Mesendoderm (in vitro differentiated cells): Measurements from ENCODE around the gene GPHA2.
A peak's percentile ranks its signal among the peaks of the same experiment; 100 is the strongest.

ENCODE experiments used
- DNase-seq: peaks from one replicate; pipeline ENCODE4 v3.0.0; 2013
- H2AK5ac ChIP-seq: 2 replicates; pipeline ENCODE4 v1.6.1; 2013; ENCODE audit warnings: low read length, inconsistent platforms
- H2BK120ac ChIP-seq: 2 replicates; pipeline ENCODE4 v1.6.1; 2013; ENCODE audit warnings: low read depth, mild to moderate bottlenecking, low read length, moderate library complexity, mixed read lengths
- H2BK15ac ChIP-seq: replicated peaks from 2 replicates; pipeline ENCODE4 v1.6.1; 2013; ENCODE audit warnings: low read depth, mild to moderate bottlenecking, moderate library complexity
- H2BK5ac ChIP-seq: 2 replicates; pipeline ENCODE4 v1.6.1; 2013; ENCODE audit warnings: low read length, inconsistent platforms
- H3K18ac ChIP-seq: 2 replicates; pipeline ENCODE4 v1.6.1; 2013; ENCODE audit warnings: mild to moderate bottlenecking, low read length, mixed read lengths
- H3K23ac ChIP-seq: one replicate; pipeline ENCODE4 v1.6.1; 2013; ENCODE audit warnings: low read length
- H3K27ac ChIP-seq: 2 replicates; pipeline ENCODE4 v1.5.1; 2013; ENCODE audit warnings: low read depth, mild to moderate bottlenecking, inconsistent platforms, low read length, moderate library complexity
- H3K27me3 ChIP-seq: 2 replicates; pipeline ENCODE4 v1.6.1; 2013; ENCODE audit warnings: low read length, control low read depth, mild to moderate bottlenecking, inconsistent platforms; ENCODE audit not compliant: insufficient read depth, poor library complexity
- H3K36me3 ChIP-seq: 2 replicates; pipeline ENCODE4 v1.6.1; 2013; ENCODE audit warnings: low read length, inconsistent platforms; ENCODE audit not compliant: control insufficient read depth, insufficient read depth
- H3K4ac ChIP-seq: one replicate; pipeline ENCODE4 v1.6.1; 2013; ENCODE audit warnings: low read depth, mild to moderate bottlenecking, low read length, moderate library complexity
- H3K4me1 ChIP-seq: 2 replicates; pipeline ENCODE4 v1.6.1; 2013; ENCODE audit warnings: low read depth, low read length, inconsistent platforms; ENCODE audit not compliant: control insufficient read depth
- H3K4me2 ChIP-seq: 2 replicates; pipeline ENCODE4 v1.6.1; 2013; ENCODE audit warnings: low read length
- H3K4me3 ChIP-seq: 2 replicates; pipeline ENCODE4 v1.5.1; 2013; ENCODE audit warnings: mild to moderate bottlenecking, low read length
- H3K56ac ChIP-seq: one replicate; pipeline ENCODE4 v1.6.1; 2013; ENCODE audit warnings: low read length
- H3K79me1 ChIP-seq: 2 replicates; pipeline ENCODE4 v1.6.1; 2013; ENCODE audit warnings: low read length, inconsistent platforms
- H3K79me2 ChIP-seq: 2 replicates; pipeline ENCODE4 v1.6.1; 2013; ENCODE audit warnings: mild to moderate bottlenecking, low read length; ENCODE audit not compliant: control insufficient read depth, insufficient read depth
- H3K9ac ChIP-seq: 2 replicates; pipeline ENCODE4 v1.6.1; 2013; ENCODE audit warnings: low read length, inconsistent platforms
- H4K5ac ChIP-seq: one replicate; pipeline ENCODE4 v1.6.1; 2013; ENCODE audit warnings: low read length
- H4K8ac ChIP-seq: one replicate; pipeline ENCODE4 v1.6.1; 2013; ENCODE audit warnings: low read depth, mild to moderate bottlenecking, control low read depth, low read length, moderate library complexity
- WGBS: extraction: QIAGEN DNeasy Blood & Tissue Kit; methylation state at CpG from one replicate; pipeline ENCODE4 v1.1.7; 2013; ENCODE audit warnings: low lambda C conversion rate, missing lambda C conversion rate; ENCODE audit not compliant: insufficient coverage; ENCODE audit errors: extremely low coverage; 5-methylcytosine and 5-hydroxymethylcytosine counted together

The GPHA2 gene

DNA sequence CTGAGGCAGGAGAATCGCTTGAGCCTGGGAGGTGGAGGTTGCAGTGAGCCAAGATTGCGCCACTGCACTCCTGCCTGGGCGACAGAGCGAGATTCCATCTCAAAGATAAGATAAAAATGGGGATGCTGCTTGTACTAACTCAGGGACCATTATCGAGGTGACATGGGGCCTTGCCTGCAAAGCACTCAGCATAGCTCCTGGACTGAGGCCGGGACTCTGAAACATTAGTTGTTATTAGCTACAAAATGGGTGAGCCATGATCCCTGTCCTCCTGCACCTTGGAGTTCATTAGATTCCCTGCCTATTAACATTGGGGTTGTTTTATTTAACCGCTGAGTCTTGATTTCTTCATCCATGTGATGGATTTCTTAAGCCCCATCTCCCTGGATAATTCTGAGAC, 6.1 kb downstream of the GPHA2 start:
- Histone ChIP-seq H2BK120ac (no peak overlapping the region), H3K79me1 (no peaks in the 10 kb centered on the region), H4K8ac (no peak overlapping the region), H3K56ac (no peak overlapping the region), H2BK5ac (no peak overlapping the region), H3K4me1 (no peaks in the 10 kb centered on the region), H3K4ac (no peak overlapping the region), H3K23ac (no peak overlapping the region), H3K4me2 (no peak overlapping the region), H3K4me3 (no peak overlapping the region), H3K27me3 (no peaks in the 10 kb centered on the region), H3K79me2 (no peaks in the 10 kb centered on the region), H3K18ac (no peak overlapping the region), H2BK15ac (no peak overlapping the region), H3K27ac (no peak overlapping the region), H4K5ac (no peak overlapping the region), H3K9ac (no peak overlapping the region), H2AK5ac (no peak overlapping the region), H3K36me3 (no peaks in the 10 kb centered on the region)
- WGBS: no CpG with 5 or more reads among the region's 7 CpGs
- DNase-seq: no peak

GRCh38 chr11:64928957-64929356, 6.7 kb downstream of the GPHA2 start:
- Histone ChIP-seq H2BK15ac (no peak overlapping the region), H3K4me2 (no peak overlapping the region), H3K36me3 (no peaks in the 10 kb centered on the region), H2BK5ac (no peak overlapping the region), H3K23ac (no peak overlapping the region), H3K27ac (no peak overlapping the region), H4K8ac (no peak overlapping the region), H2BK120ac (no peak overlapping the region), H3K4ac (no peak overlapping the region), H3K18ac (no peak overlapping the region), H3K4me1 (no peaks in the 10 kb centered on the region), H3K27me3 (no peaks in the 10 kb centered on the region), H3K79me1 (no peaks in the 10 kb centered on the region), H3K4me3 (no peak overlapping the region), H3K79me2 (no peaks in the 10 kb centered on the region), H3K56ac (no peak overlapping the region), H2AK5ac (no peak overlapping the region), H3K9ac (no peak overlapping the region), H4K5ac (no peak overlapping the region)
- DNase-seq: no peak
- no CpG with 5 or more reads among the region's 2 CpGs for WGBS

DNA sequence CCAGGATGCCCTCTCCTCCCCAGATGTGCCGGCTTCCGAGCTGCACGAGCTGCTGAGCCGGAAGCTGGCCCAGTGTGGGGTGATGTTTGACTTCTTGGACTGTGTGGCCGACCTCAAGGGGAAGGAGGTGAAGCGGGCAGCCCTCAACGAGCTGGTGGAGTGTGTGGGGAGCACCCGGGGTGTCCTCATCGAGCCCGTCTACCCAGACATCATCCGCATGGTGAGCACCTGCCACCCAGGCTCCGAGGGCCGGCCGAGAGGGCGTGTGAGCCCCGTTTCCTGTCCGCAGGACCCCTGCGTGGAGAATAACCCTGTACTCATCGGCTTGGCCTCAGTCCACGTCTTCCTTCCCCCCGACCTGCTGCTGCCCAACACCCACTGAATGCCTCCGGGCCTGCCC, 9.0 kb downstream of the GPHA2 start:
- no peak overlapping the region for H3K9ac ChIP-seq
- H3K4me1 ChIP-seq: no peaks in the 10 kb centered on the region
- no peak overlapping the region for H3K18ac ChIP-seq
- no peak overlapping the region for H3K4me2 ChIP-seq
- H3K4me3 ChIP-seq: no peak overlapping the region
- no peaks in the 10 kb centered on the region for H3K79me1 ChIP-seq
- no peaks in the 10 kb centered on the region for H3K27me3 ChIP-seq
- H2AK5ac ChIP-seq: no peak overlapping the region
- no peak overlapping the region for H3K56ac ChIP-seq
- no peak overlapping the region for H4K5ac ChIP-seq
- no peaks in the 10 kb centered on the region for H3K36me3 ChIP-seq
- H2BK5ac ChIP-seq: no peak overlapping the region
- DNase-seq: no peak
- H3K79me2 ChIP-seq: no peaks in the 10 kb centered on the region
- H2BK15ac ChIP-seq: no peak overlapping the region
- H3K4ac ChIP-seq: no peak overlapping the region
- H4K8ac ChIP-seq: no peak overlapping the region
- no CpG with 5 or more reads among the region's 22 CpGs for WGBS
- H2BK120ac ChIP-seq: no peak overlapping the region
- no peak overlapping the region for H3K23ac ChIP-seq
- H3K27ac ChIP-seq: no peak overlapping the region

- Histone ChIP-seq H2BK120ac (no peak overlapping the region), H4K5ac (no peak overlapping the region), H3K4me3 (no peak overlapping the region), H3K27me3 (no peaks in the 10 kb centered on the region), H3K18ac (no peak overlapping the region), H3K23ac (no peak overlapping the region), H3K4me2 (no peak overlapping the region), H3K79me2 (no peaks in the 10 kb centered on the region), H3K4me1 (no peaks in the 10 kb centered on the region), H3K79me1 (no peaks in the 10 kb centered on the region), H3K9ac (no peak overlapping the region), H2AK5ac (no peak overlapping the region), H2BK5ac (no peak overlapping the region), H2BK15ac (no peak overlapping the region), H3K27ac (no peak overlapping the region), H3K36me3 (no peaks in the 10 kb centered on the region), H4K8ac (no peak overlapping the region), H3K56ac (no peak overlapping the region), H3K4ac (no peak overlapping the region)
- no CpG with 5 or more reads among the region's 24 CpGs for WGBS
- DNase-seq: no peak
Observed at GRCh38 chr11:64925536-64926436, 9.9 kb downstream of the GPHA2 start.

- no peak overlapping the region for H3K27ac ChIP-seq
- H3K27me3 ChIP-seq: no peaks in the 10 kb centered on the region
- no peak overlapping the region for H4K8ac ChIP-seq
- peak overlapping the region; percentile 65 for H3K9ac ChIP-seq
- H2BK15ac ChIP-seq: no peak overlapping the region
- no peaks in the 10 kb centered on the region for H3K36me3 ChIP-seq
- no peak overlapping the region for H3K4ac ChIP-seq
- peak overlapping the region; percentile 51 for H3K4me3 ChIP-seq
- H3K18ac ChIP-seq: no peak overlapping the region
- H4K5ac ChIP-seq: no peak overlapping the region
- no peak overlapping the region for H2BK5ac ChIP-seq
- H3K56ac ChIP-seq: peak overlapping the region; percentile 73
- H3K79me2 ChIP-seq: no peaks in the 10 kb centered on the region
- no peak overlapping the region for H3K23ac ChIP-seq
- no peak for DNase-seq
- no peak overlapping the region for H2BK120ac ChIP-seq
- H3K79me1 ChIP-seq: no peaks in the 10 kb centered on the region
- no peak overlapping the region for H2AK5ac ChIP-seq
- peak overlapping the region; percentile 90 for H3K4me2 ChIP-seq
- no peaks in the 10 kb centered on the region for H3K4me1 ChIP-seq
- WGBS: no CpG with 5 or more reads among the region's 24 CpGs
Observed at GRCh38 chr11:64924910-64925284, 10.8 kb downstream of the GPHA2 start.
